GM19455 (cell line): ENCODE results near the gene ZNF544.

Experiments used
- ATAC-seq: cut with Tn5 transposase; IDR thresholded peaks from one replicate; pipeline ENCODE4 v1.9.1; 2021; ENCODE audit not compliant: unreplicated experiment

The ZNF544 gene

GRCh38 chr19:58228585-58229254 lies at the start of gene ZNF544:
ZNF544 (plus strand) TSS chr19:58228914; CDS start chr19:58244024, 15,110 bp downstream.
- peak; percentile 88 for ATAC-seq

- ATAC-seq = no peak
These were observed 46.7 kb upstream of the ZNF544 start for GRCh38 chr19:58181902-58182576.

GRCh38 chr19:58182577-58182988 lies 46.1 kb upstream of the ZNF544 start:
- no peak for ATAC-seq

- peak; percentile 88 for ATAC-seq
These were observed 45.5 kb upstream of the ZNF544 start, which contains the start of gene ZNF274 for GRCh38 chr19:58182989-58183816. ZNF274 (plus strand) TSS chr19:58183061; CDS start chr19:58183966, 905 bp downstream.

- peak; percentile 7 for ATAC-seq
These were observed 44.9 kb upstream of the ZNF544 start for GRCh38 chr19:58183817-58184215.

GRCh38 chr19:58196901-58197616 lies 31.7 kb upstream of the ZNF544 start:
- no peak for ATAC-seq

- ATAC-seq = no peak
These were observed 24.8 kb upstream of the ZNF544 start for GRCh38 chr19:58203814-58204475.

GRCh38 chr19:58204566-58204965 lies 24.1 kb upstream of the ZNF544 start:
- no peak for ATAC-seq

- no peak for ATAC-seq
These were observed 19.1 kb upstream of the ZNF544 start for GRCh38 chr19:58209577-58209976.

- ATAC-seq = no peak
These were observed 16.2 kb upstream of the ZNF544 start for GRCh38 chr19:58212336-58213074.

GRCh38 chr19:58213075-58213369 lies 15.7 kb upstream of the ZNF544 start:
- ATAC-seq = no peak

- no peak for ATAC-seq
These were observed 11.6 kb upstream of the ZNF544 start for GRCh38 chr19:58217069-58217481.

GRCh38 chr19:58217607-58218391 lies 10.9 kb upstream of the ZNF544 start:
- ATAC-seq = no peak

- no peak for ATAC-seq
These were observed 9.8 kb upstream of the ZNF544 start for GRCh38 chr19:58218899-58219298.

- ATAC-seq = peak; percentile 30
These were observed 640 bp upstream of the ZNF544 start for GRCh38 chr19:58227964-58228584.

- ATAC-seq = no peak
These were observed 533 bp downstream of the ZNF544 start for GRCh38 chr19:58229255-58229639.

- ATAC-seq = no peak
These were observed 8.6 kb downstream of the ZNF544 start for GRCh38 chr19:58237324-58237723.

- ATAC-seq = no peak
These were observed 14.6 kb downstream of the ZNF544 start for GRCh38 chr19:58243351-58243750.

- ATAC-seq = no peak
These were observed 20.2 kb downstream of the ZNF544 start for GRCh38 chr19:58248886-58249285.
